Breast epithelium (tissue), 3 donors: ENCODE results near the gene PTPRF.

Experiments
- POLR2A ChIP-seq: fragments of 450-650 bp; IDR thresholded peaks from one replicate; pipeline ENCODE4 v1.6.1; 2016; ENCODE audit warnings: antibody characterized with exemption, mild to moderate bottlenecking, moderate library complexity
- POLR2AphosphoS5 ChIP-seq, 3 donors: sonication (generic); formaldehyde crosslinking; IDR thresholded peaks; one replicate each; pipeline ENCODE4 v1.6.1; 2017; ENCODE audit warnings: antibody characterized with exemption in 3 of 3
- TF ChIP-seq, protein P1 (sequence below), 3 donors: fragments of 450-650 bp; IDR thresholded peaks; one replicate each; pipeline ENCODE4 v1.5.1; 2016 to 2017; ENCODE audit warnings: antibody characterized with exemption in 3 of 3, mild to moderate bottlenecking in 3 of 3, moderate library complexity in 3 of 3

DNA sequence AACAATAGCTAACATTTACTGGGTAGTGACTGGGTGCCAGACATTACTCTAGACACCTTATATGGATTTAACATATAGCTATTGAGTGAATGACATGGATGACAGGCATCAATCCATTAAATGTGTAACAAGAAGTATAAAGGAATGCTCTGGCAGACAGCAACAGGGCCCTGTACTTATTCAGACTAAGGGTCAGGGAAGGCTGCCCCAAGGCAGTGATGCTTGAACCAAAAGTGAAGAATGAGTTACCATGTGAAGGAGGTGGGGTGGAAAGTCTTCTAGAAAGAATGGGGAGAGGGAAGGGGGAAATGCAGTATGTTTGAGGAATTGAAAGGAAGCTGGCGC is 8.3 kb upstream of the PTPRF start:
- TF ChIP-seq, protein P1, sequence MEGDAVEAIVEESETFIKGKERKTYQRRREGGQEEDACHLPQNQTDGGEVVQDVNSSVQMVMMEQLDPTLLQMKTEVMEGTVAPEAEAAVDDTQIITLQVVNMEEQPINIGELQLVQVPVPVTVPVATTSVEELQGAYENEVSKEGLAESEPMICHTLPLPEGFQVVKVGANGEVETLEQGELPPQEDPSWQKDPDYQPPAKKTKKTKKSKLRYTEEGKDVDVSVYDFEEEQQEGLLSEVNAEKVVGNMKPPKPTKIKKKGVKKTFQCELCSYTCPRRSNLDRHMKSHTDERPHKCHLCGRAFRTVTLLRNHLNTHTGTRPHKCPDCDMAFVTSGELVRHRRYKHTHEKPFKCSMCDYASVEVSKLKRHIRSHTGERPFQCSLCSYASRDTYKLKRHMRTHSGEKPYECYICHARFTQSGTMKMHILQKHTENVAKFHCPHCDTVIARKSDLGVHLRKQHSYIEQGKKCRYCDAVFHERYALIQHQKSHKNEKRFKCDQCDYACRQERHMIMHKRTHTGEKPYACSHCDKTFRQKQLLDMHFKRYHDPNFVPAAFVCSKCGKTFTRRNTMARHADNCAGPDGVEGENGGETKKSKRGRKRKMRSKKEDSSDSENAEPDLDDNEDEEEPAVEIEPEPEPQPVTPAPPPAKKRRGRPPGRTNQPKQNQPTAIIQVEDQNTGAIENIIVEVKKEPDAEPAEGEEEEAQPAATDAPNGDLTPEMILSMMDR (IDR thresholded peaks at IDR 0.05): no peak
- TF ChIP-seq POLR2AphosphoS5 (IDR thresholded peaks at IDR 0.05) (no peak), POLR2A (no peak)
